Neutrophil (primary cell): ENCODE results near the gene CACNA1D.

ENCODE experiments used
- H3K27ac ChIP-seq: fragments of 200-600 bp; sonication (generic); 2 replicates; pipeline ENCODE4 v1.5.1; 2016; ENCODE audit warnings: mild to moderate bottlenecking, moderate library complexity
- H3K27me3 ChIP-seq: fragments of 200-600 bp; sonication (generic); 2 replicates; pipeline ENCODE4 v1.6.0; 2016; ENCODE audit warnings: mild to moderate bottlenecking
- H3K36me3 ChIP-seq: fragments of 200-600 bp; sonication (generic); 2 replicates; pipeline ENCODE4 v1.5.1; 2017
- H3K4me1 ChIP-seq, 2 experiments: fragments of 200-600 bp in 1 of 2; sonication (generic) in 1 of 2; 1 replicate in 1 of 2; 2 replicates in 1 of 2; pipeline versions ENCODE4 v1.5.1 to v1.6.1; 2013 to 2016; ENCODE audit warnings: low read depth in 1 of 2, low read length in 1 of 2, mild to moderate bottlenecking in 1 of 2, moderate library complexity in 1 of 2; ENCODE audit not compliant: control insufficient read depth in 1 of 2, insufficient read depth in 1 of 2
- H3K4me3 ChIP-seq, 2 experiments: fragments of 200-600 bp in 1 of 2; sonication (generic) in 1 of 2; 1 replicate in 1 of 2; 2 replicates in 1 of 2; pipeline ENCODE4 v1.5.1; 2013 to 2016; ENCODE audit warnings: low read depth in 1 of 2, low read length in 1 of 2, mild to moderate bottlenecking in 1 of 2, moderate library complexity in 1 of 2
- H3K9me3 ChIP-seq: fragments of 200-600 bp; sonication (generic); 2 replicates; pipeline ENCODE4 v1.5.1; 2016
- CTCF ChIP-seq: fragments of 200-600 bp; sonication (generic); IDR thresholded peaks from 2 replicates; pipeline ENCODE4 v1.5.1; 2016; ENCODE audit warnings: antibody characterized with exemption

CACNA1D gene

GRCh38 chr3:53677413-53677812 is 183.0 kb downstream of the CACNA1D start:
- Histone ChIP-seq H3K36me3 (no peaks in the 10 kb centered on the region), H3K4me3 (no peak overlapping the region), H3K4me1 (no peaks in the 10 kb centered on the region), H3K27ac (no peak overlapping the region), H3K27me3 (peaks cover 53% of the 10 kb centered on the region), H3K9me3 (no peaks in the 10 kb centered on the region)
- TF ChIP-seq CTCF = no peak

- H3K4me3 ChIP-seq = no peak overlapping the region
- peaks cover 76% of the 10 kb centered on the region for H3K27me3 ChIP-seq
- no peak for TF ChIP-seq CTCF
- no peaks in the 10 kb centered on the region for H3K4me1 ChIP-seq
- no peaks in the 10 kb centered on the region for H3K9me3 ChIP-seq
- H3K36me3 ChIP-seq = no peaks in the 10 kb centered on the region
- no peak overlapping the region for H3K27ac ChIP-seq
Observed at GRCh38 chr3:53680028-53680427, 185.6 kb downstream of the CACNA1D start.

GRCh38 chr3:53682807-53683206 is 188.4 kb downstream of the CACNA1D start:
- H3K27ac ChIP-seq = no peak overlapping the region
- no peaks in the 10 kb centered on the region for H3K36me3 ChIP-seq
- no peaks in the 10 kb centered on the region for H3K9me3 ChIP-seq
- H3K4me1 ChIP-seq = no peaks in the 10 kb centered on the region
- H3K27me3 ChIP-seq = peaks cover 98% of the 10 kb centered on the region
- H3K4me3 ChIP-seq = no peak overlapping the region
- TF ChIP-seq CTCF = no peak

GRCh38 chr3:53688066-53688465 is 193.7 kb downstream of the CACNA1D start:
- H3K27me3 ChIP-seq = peaks cover 71% of the 10 kb centered on the region
- no peak overlapping the region for H3K27ac ChIP-seq
- H3K36me3 ChIP-seq = no peaks in the 10 kb centered on the region
- H3K9me3 ChIP-seq = no peaks in the 10 kb centered on the region
- no peak overlapping the region for H3K4me3 ChIP-seq
- H3K4me1 ChIP-seq = no peaks in the 10 kb centered on the region
- TF ChIP-seq CTCF = no peak

- H3K27me3 ChIP-seq = peaks cover 69% of the 10 kb centered on the region
- H3K4me1 ChIP-seq = no peaks in the 10 kb centered on the region
- no peaks in the 10 kb centered on the region for H3K9me3 ChIP-seq
- H3K27ac ChIP-seq = no peak overlapping the region
- H3K4me3 ChIP-seq = no peak overlapping the region
- no peaks in the 10 kb centered on the region for H3K36me3 ChIP-seq
- no peak for TF ChIP-seq CTCF
Observed at GRCh38 chr3:53688989-53689388, 194.6 kb downstream of the CACNA1D start.

GRCh38 chr3:53689681-53690080 is 195.3 kb downstream of the CACNA1D start:
- Histone ChIP-seq H3K36me3 (no peaks in the 10 kb centered on the region), H3K27ac (no peak overlapping the region), H3K27me3 (peaks cover 68% of the 10 kb centered on the region), H3K4me1 (peaks cover 0 to 1% of the 10 kb centered on the region in 2 experiments), H3K4me3 (no peak overlapping the region), H3K9me3 (no peaks in the 10 kb centered on the region)
- no peak for TF ChIP-seq CTCF
